ENCODE measurements around the gene IGSF21.

DNA sequence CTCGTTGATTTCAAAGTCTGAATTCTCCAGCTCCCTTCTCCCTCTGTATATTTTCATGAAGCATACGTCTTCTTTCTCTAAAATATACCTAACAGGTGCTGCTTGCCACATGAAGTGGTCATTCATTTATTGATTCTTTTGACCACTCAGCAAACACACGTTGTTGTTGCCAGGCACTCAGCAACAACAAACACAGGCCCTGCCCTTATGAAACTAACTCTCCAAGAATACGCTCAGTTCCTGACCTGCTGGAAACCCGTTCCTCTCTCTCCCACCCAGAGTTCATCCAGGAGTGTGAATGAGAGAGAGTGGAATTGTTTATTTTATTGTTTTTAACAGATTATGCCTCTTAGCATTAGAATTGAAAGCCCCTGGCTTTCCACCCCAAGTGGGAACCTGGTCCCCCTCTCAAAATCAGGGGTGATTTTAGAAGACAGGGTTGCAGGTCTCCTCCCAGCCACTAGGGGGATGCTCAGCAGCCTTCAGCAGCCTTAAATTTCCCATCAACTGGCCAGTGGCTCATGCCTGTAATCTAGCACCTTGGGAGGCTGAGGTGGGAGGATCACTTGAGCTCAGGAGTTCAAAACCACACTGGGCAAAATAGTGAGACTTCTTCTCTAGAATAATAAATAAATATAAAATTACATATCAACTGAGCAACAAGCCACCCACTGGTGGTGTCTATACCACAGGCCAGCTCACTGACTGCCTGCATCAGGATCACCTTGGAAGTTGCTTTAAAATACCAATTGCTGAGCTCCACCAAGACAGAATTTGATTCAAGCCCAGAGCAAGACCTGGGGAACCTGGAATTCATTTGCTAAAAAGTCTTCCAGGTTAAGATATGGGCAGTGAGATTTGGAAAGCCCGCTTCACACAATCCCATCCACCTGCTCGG is 192.1 kb downstream of the IGSF21 start:
- no peak for TF ChIP-seq NFIC (IDR thresholded peaks at IDR 0.05; ENCODE audit: borderline replicate concordance)
- TF ChIP-seq EP300 (IDR thresholded peaks at IDR 0.05; ENCODE audit: borderline replicate concordance in 1 of 2, low read depth in 1 of 2, low read length in 1 of 2): no peak
- TF ChIP-seq, protein P1, sequence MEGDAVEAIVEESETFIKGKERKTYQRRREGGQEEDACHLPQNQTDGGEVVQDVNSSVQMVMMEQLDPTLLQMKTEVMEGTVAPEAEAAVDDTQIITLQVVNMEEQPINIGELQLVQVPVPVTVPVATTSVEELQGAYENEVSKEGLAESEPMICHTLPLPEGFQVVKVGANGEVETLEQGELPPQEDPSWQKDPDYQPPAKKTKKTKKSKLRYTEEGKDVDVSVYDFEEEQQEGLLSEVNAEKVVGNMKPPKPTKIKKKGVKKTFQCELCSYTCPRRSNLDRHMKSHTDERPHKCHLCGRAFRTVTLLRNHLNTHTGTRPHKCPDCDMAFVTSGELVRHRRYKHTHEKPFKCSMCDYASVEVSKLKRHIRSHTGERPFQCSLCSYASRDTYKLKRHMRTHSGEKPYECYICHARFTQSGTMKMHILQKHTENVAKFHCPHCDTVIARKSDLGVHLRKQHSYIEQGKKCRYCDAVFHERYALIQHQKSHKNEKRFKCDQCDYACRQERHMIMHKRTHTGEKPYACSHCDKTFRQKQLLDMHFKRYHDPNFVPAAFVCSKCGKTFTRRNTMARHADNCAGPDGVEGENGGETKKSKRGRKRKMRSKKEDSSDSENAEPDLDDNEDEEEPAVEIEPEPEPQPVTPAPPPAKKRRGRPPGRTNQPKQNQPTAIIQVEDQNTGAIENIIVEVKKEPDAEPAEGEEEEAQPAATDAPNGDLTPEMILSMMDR (IDR thresholded peaks at IDR 0.05): peak; percentile 41
- TF ChIP-seq GABPA (IDR thresholded peaks at IDR 0.05; ENCODE audit: low read depth): no peak
- no peak for TF ChIP-seq EZH2phosphoT487 (IDR thresholded peaks at IDR 0.05; ENCODE audit: borderline replicate concordance, low read depth)
- no peak for TF ChIP-seq FOXJ3 (CRISPR knock-in tag; IDR thresholded peaks at IDR 0.05)
- no peak for TF ChIP-seq NRF1 (IDR thresholded peaks at IDR 0.05; ENCODE audit: low read depth, low read length)
- TF ChIP-seq SIN3A (IDR thresholded peaks at IDR 0.05; ENCODE audit: borderline replicate concordance, low read depth, low read length): no peak
- peak; percentile 28; the same call in 1 of the 2 replicates for TF ChIP-seq SMC3 (IDR thresholded peaks at IDR 0.05; ENCODE audit: low read depth, low read length)
- TF ChIP-seq TAF1 (IDR thresholded peaks at IDR 0.05; ENCODE audit: borderline replicate concordance, low read depth, low read length): no peak
- TF ChIP-seq CHD2 (IDR thresholded peaks at IDR 0.05; ENCODE audit: low read length, partially characterized antibody): no peak
- TF ChIP-seq YY1 (IDR thresholded peaks at IDR 0.05; ENCODE audit: low read depth): no peak
- TF ChIP-seq, protein P2, sequence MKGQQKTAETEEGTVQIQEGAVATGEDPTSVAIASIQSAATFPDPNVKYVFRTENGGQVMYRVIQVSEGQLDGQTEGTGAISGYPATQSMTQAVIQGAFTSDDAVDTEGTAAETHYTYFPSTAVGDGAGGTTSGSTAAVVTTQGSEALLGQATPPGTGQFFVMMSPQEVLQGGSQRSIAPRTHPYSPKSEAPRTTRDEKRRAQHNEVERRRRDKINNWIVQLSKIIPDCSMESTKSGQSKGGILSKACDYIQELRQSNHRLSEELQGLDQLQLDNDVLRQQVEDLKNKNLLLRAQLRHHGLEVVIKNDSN (IDR thresholded peaks at IDR 0.05; ENCODE audit: borderline replicate concordance, low read depth): no peak
